HTR-8/SVneo (cell line): Measurements from ENCODE around the gene IL12RB2.

Source experiments
- DNase-seq: peaks from one replicate; pipeline ENCODE4 v3.0.0; 2011; ENCODE audit warnings: low spot score, mixed read lengths; ENCODE audit not compliant: insufficient read length
- FAIRE-seq: peaks from 2 replicates; lab custom pipeline; 2011; peaks lifted over from hg19 to GRCh38; lab: Jason Lieb, UNC

Gene IL12RB2

GRCh38 chr1:67308136-67308535 is 463 bp downstream of the IL12RB2 start:
- no peak for FAIRE-seq
- DNase-seq, result no peak

- FAIRE-seq (no peak), DNase-seq (no peak)
These were observed 4.9 kb downstream of the IL12RB2 start for GRCh38 chr1:67312615-67313014.

GRCh38 chr1:67313934-67314671 is 6.4 kb downstream of the IL12RB2 start:
- FAIRE-seq, result no peak
- DNase-seq, result no peak

- DNase-seq, result peak; percentile 5
- FAIRE-seq, result no peak
These were observed 7.0 kb downstream of the IL12RB2 start for GRCh38 chr1:67314696-67315095.

- FAIRE-seq, result no peak
- no peak for DNase-seq
These were observed 8.7 kb downstream of the IL12RB2 start for GRCh38 chr1:67316180-67316902.

GRCh38 chr1:67316918-67317317 is 9.2 kb downstream of the IL12RB2 start:
- DNase-seq (no peak), FAIRE-seq (no peak)

GRCh38 chr1:67317803-67318202 is 10.1 kb downstream of the IL12RB2 start:
- no peak for DNase-seq
- no peak for FAIRE-seq

- no peak for FAIRE-seq
- no peak for DNase-seq
These were observed 14.8 kb downstream of the IL12RB2 start for GRCh38 chr1:67322442-67322841.

GRCh38 chr1:67323087-67323486 is 15.4 kb downstream of the IL12RB2 start:
- FAIRE-seq (no peak), DNase-seq (no peak)

- no peak for FAIRE-seq
These were observed 16.4 kb downstream of the IL12RB2 start for GRCh38 chr1:67324068-67324467.

GRCh38 chr1:67327864-67328466 is 20.3 kb downstream of the IL12RB2 start:
- DNase-seq, result no peak
- no peak for FAIRE-seq

More at GRCh38 chr1:67324068-67324467, 16.4 kb downstream of the IL12RB2 start:
- DNase-seq, result no peak

GRCh38 chr1:67332653-67333529 is 25.2 kb downstream of the IL12RB2 start:
- no peak for FAIRE-seq
- no peak for DNase-seq

GRCh38 chr1:67333603-67334002 is 25.9 kb downstream of the IL12RB2 start:
- FAIRE-seq (no peak), DNase-seq (no peak)

GRCh38 chr1:67335411-67335810 is 27.7 kb downstream of the IL12RB2 start:
- DNase-seq (no peak), FAIRE-seq (no peak)

GRCh38 chr1:67336157-67336556 is 28.5 kb downstream of the IL12RB2 start:
- DNase-seq (no peak), FAIRE-seq (no peak)

GRCh38 chr1:67336783-67337182 is 29.1 kb downstream of the IL12RB2 start:
- DNase-seq (no peak), FAIRE-seq (no peak)

GRCh38 chr1:67338642-67339041 is 31.0 kb downstream of the IL12RB2 start:
- FAIRE-seq (no peak), DNase-seq (no peak)

- no peak for FAIRE-seq
- peak; percentile 45 for DNase-seq
These were observed 32.1 kb downstream of the IL12RB2 start for GRCh38 chr1:67339623-67340343.

- DNase-seq (no peak), FAIRE-seq (no peak)
These were observed 34.6 kb downstream of the IL12RB2 start for GRCh38 chr1:67342076-67342890.
